GM18517 (cell line): ENCODE results near the gene LIMK2.
"Not testable (repeated sequence)": the region's sequence is repeated elsewhere in the genome, so short reads cannot be mapped to it uniquely, and the experiment has no call there.

ENCODE experiments used
- ATAC-seq: cut with Tn5 transposase; IDR thresholded peaks from one replicate; pipeline ENCODE4 v1.9.1; 2021; ENCODE audit warnings: mild to moderate bottlenecking, moderate library complexity; ENCODE audit not compliant: unreplicated experiment

Gene LIMK2

DNA sequence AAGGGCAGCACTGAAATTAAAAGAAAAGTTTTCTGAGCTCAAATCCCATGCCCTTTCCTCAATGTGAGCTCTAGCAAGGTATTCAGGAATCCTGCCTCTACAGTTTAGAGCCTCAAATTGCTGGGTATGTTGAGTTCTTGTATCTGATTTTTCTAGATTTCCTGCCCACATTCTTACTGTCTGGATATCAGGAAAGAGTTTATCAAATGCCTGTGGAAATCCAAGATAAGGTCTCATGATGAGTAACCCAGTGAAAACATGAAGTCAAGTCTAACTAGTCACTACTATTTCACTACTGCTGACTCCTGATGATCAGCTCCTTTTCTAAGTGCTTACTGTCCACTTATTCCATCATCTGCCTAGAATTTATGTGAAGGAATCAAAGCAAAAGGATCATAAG is 29.8 kb downstream of the LIMK2 start:
- no peak for ATAC-seq

- no peak for ATAC-seq
These were observed 31.4 kb downstream of the LIMK2 start for GRCh38 chr22:31243339-31244045.

GRCh38 chr22:31244046-31244942 is 32.2 kb downstream of the LIMK2 start:
- no peak for ATAC-seq

DNA sequence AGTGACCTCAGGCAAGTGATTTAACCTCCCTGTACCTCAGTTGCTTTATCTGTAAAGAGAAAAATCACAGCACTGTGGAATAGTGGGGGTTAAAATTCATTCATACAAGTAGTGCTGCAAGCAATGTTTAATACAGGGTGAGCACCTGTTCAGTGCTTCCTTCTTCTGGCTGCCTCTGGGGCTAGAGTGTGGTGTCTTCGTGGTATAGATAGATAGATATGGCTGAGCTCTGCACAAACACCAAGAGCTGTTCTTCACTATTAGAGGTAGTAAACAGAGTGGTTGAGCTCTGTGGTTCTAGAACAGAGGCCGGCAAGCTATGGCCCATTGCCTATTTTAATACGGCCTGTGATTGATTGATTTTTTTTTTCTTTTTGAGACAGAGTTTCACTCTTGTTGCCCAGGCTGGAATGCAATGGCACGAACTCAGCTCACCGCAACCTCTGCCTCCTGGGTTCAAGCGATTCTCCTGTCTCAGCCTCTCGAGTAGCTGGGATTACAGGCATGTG is 32.9 kb downstream of the LIMK2 start:
- ATAC-seq, result no peak

GRCh38 chr22:31245998-31246397 is 33.9 kb downstream of the LIMK2 start:
- not testable (repeated sequence) for ATAC-seq

- no peak for ATAC-seq
These were observed 34.6 kb downstream of the LIMK2 start for GRCh38 chr22:31246687-31247086.

DNA sequence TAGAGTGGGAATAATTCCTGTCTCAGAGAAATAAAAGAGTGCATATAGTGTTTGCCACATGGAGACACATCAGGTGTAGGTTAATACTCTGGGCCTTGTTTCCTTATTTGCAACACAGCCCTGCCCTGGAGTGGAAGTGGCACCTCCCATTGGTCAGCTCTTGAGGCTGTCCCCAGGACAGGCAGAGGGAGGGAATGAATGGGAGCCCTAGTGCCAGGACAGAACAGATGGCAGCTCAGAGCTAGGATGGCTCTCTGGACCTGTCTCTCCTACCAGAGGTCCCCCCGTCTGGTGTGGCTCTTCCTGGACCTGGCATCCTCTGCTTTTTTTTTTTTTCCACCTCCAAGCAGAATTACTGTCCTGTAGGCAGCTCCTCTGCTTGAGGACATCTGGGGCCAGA is 35.6 kb downstream of the LIMK2 start:
- ATAC-seq, result no peak

- ATAC-seq, result no peak
These were observed 36.1 kb downstream of the LIMK2 start for GRCh38 chr22:31248138-31248745.

DNA sequence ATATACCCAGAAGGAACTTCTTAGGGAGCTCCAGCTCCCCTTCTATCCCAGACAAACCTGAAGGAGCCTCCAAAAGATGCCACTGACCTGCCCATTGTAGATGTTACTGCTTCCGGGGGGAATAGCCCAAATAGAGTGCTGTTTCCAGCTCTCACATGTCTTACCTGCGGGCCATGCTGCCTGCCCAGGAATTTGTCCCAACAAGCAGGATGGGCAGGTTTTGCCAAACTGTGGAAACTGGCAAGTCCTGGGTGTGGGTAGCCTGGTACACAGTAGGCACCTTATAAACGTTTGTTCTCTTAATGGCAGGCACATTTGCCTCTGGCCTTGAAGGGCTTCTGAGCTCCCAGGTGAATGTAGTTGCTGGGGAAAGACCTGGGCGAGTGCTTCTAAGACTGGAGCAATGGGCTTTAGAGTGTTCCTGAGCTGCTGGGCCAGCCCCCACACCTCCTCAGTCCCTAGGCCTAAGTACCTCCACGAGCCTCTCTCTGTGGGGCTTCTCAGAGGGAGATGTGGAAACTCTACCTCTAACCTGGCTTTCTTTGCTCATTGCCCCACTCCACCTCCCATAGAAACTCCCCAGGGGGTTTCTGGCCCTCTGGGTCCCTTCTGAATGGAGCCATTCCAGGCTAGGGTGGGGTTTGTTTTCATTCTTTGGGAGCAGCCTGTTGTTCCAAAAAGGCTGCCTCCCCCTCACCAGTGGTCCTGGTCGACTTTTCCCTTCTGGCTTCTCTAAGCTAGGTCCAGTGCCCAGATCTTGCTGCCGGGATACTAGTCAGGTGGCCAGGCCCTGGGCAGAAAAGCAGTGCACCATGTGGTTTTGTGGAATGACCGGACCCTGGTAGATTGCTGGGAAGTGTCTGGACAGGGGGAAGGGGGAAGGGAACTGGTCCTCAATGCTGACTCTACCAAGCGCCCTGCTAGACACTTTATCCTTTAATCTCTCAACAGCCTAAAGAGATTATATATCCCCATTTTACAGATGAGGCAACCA is 37.2 kb downstream of the LIMK2 start:
- ATAC-seq, result no peak

DNA sequence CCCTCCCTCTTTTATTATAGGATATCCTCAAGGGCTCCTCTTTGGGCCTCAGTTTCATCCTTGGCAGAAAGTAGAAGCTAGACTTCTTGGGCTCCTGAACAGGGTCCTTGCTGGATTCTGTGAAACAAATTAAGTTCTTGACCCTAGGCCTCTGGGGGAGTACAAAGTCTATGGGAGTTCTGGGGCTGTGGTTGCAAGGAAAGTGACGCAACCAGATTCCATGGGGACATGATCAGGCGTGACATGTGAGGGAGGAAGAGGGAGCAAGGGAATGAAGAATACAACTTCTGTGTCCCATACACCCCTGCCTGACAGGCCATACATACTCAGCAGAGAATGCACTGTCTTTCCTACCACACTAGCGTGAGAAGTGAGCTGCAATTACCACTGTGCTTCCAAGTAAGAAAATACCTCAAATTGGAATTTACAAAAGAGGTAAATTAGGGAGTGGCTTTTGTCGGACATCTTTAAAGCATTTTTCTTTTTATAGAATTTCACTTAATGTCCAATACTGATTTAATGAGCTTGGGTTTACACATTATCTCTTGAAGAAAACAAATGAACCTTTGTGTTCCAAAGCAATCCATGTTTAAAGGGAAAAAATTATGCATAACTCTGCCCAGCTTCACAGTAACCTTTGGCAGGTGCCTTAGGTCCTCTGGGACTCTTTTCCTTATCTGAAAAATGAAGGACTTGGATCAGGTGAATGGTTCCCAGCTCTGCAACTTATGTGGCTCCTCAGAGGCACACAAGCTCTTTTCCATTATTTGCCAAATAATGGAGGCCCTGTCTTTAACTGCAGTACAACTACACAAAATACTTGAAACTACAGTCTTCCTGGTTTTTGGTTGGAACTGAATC is 38.9 kb downstream of the LIMK2 start:
- ATAC-seq, result no peak

- ATAC-seq, result no peak
These were observed 41.9 kb downstream of the LIMK2 start for GRCh38 chr22:31253949-31254348.

GRCh38 chr22:31259798-31260473 is 47.8 kb downstream of the LIMK2 start:
- ATAC-seq, result no peak

DNA sequence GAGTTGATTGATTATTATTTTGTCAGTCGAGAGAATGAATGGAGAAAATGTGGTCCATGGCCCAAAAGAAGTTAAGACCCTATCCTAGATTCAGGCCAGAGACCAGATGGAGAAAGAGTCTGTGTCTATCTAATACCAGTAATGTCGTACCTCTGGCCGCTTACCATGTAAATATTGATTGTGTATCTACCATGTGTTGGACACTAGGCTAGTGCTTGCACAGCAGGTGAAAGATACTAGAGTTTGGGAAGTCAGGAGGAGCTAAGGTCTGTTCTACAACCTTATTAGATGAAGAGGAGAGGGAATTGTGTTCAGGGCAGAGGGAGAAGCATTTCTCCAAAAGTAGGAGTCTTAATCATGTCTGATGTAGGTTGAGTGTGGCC is 48.4 kb downstream of the LIMK2 start:
- no peak for ATAC-seq

GRCh38 chr22:31262312-31263133 is 50.4 kb downstream of the LIMK2 start:
- no peak for ATAC-seq

DNA sequence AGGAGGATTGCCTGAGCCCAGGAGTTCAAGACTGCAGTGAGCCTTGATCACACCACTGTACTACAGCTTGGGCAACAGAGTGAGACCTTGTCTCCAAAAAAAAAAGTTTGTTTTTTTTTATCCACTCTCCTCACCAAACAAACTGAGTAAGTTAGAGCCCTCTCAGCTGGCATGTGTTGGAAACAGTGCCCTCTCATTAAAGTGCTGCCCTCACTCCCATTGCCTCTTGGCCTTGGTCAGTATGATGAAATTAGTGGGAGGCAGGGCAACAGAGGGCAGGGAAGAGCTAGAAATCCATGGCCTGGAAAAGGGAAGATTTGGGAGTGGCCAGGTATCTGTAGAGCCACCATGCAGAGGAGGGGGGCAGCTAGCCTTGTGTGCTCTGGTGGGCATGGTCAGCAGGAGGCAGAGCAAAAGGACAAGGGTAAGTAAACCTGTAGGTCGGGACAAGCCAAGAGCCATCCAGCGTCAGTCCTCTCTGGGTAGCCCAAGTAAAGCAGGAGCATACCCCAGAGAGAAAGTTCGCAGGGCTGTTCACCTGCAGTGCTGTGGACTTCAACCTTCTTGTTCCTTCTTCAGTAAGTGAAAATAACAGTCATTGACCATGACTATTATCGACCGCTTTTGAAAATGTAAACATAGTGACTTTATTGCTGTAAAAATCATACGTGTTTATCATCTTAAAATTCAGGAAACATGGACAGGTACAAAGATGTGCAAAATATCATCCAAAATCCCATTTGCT is 52.0 kb downstream of the LIMK2 start:
- no peak for ATAC-seq

DNA sequence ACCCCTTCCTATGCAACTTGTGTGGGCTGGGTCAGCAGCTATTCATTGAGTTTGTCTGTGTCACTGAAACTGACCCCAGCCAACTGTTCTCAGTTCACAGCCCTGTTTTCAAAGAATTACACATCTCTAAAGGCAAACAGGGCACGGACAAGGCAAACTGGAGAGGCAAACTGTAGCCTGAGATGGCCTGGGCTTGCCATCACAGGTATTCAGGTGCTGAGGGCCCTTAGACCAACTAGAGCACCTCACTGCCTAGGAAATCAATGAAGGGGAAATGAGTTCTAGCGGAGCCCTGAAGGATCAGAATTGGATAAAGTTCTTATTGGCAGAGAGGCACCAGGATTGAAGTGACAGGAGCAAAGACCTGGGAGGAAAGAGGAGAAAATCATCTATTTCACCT is 56.2 kb downstream of the LIMK2 start:
- no peak for ATAC-seq

DNA sequence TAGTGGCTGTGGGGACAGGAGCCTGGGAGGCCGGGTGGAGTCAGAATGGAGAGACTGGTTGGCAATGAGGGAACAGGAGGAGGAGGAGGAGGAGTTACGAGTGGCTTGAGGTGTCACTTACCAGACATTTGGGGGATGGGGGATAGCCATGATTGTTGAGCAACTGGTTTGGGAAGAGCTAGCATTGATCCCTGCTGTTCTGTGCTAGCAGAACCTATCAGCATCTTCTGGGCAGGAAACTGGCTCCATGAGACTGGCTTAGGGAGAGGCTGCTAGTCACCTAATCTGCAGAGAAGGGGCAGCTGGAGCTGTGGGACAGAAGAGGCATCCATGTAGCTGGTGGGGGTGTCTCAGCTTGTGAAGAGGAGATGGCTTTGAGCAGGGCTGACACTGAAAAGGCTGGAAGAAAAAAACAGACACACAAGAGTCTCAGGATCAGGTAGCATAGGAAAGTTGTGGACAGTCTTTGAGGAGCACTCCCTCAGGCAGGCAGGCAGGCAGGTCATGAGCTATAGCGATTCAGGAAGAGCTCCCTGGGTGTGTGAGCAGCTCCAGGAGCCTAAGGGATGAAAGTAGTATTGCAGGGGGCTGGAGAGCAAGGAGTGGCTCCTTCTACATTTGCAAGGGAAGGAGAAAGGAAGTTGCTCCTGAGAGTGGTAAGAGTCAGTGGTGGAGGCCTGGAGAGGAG is 57.9 kb downstream of the LIMK2 start:
- ATAC-seq, result no peak
